PC-3 (cell line): ENCODE data around the gene FFAR1.
A peak's percentile ranks its signal among the peaks of the same experiment; 100 is the strongest.

ENCODE experiments used
- CTCF ChIP-seq: fragments of 300-600 bp; sonication (generic); conservative IDR thresholded peaks from 2 replicates; pipeline ENCODE4 v1.5.1; 2017; ENCODE audit warnings: antibody characterized with exemption, low read depth, mild to moderate bottlenecking, low read length
- EZH2phosphoT487 ChIP-seq: fragments of 300-600 bp; sonication (generic); IDR thresholded peaks from 2 replicates; pipeline ENCODE4 v1.6.1; 2018; ENCODE audit warnings: mild to moderate bottlenecking, antibody characterized with exemption, low read length, borderline replicate concordance

- peak; percentile 36; the same call in 1 of the 2 replicates for TF ChIP-seq CTCF
- TF ChIP-seq EZH2phosphoT487: no peak
These were observed 20.1 kb upstream of the FFAR1 start for GRCh38 chr19:35327642-35328041.
